ENCODE results near the gene MRPL53. TPM values are rescaled to one million over a fixed set of nuclear protein-coding genes. Genes with fewer than 3 reads are reported as not detected.

Gene MRPL53
- total RNA-seq, 1 experiment from 2014 or later, result 86.9 TPM

GRCh38 chr2:74499940-74500577 is 27.6 kb upstream of the MRPL53 start:
- peaks cover 3% of the 10 kb centered on the region; the same call in 1 of the 2 replicates for H3K36me3 ChIP-seq (ENCODE audit: low read depth, low read length)
- H3K9me2 ChIP-seq (replicated peaks; ENCODE audit: low read length), result no peaks in the 10 kb centered on the region
- no peak for DNase-seq
- H3K4me1 ChIP-seq (ENCODE audit: insufficient read depth, low read length), result peaks cover 19% of the 10 kb centered on the region
- no peaks in the 10 kb centered on the region for H3F3A ChIP-seq (ENCODE audit: low read length, unreplicated experiment)
- no peaks in the 10 kb centered on the region for H3K79me2 ChIP-seq (ENCODE audit: low read length)
- no TSS peak for BruUV-seq (replicated peaks)
- H2AFZ ChIP-seq (ENCODE audit: low read length), result no peak overlapping the region
- H4K20me1 ChIP-seq (ENCODE audit: low read length), result no peaks in the 10 kb centered on the region
- ChIA-PET CTCF (no interaction called here), POLR2A (ENCODE audit: unreplicated experiment) (no interaction called here)
- no peak for ATAC-seq
- no peak overlapping the region for H3K4me3 ChIP-seq (ENCODE audit: low read length)
- intact Hi-C loops (cut with micrococcal nuclease), result no loop called here
- H3K9me3 ChIP-seq (ENCODE audit: low read length), result no peaks in the 10 kb centered on the region
- no peak overlapping the region for H3K4me2 ChIP-seq (ENCODE audit: low read length)
- no peak for TF ChIP-seq EZH2 (IDR thresholded peaks at IDR 0.05; ENCODE audit: low read length, unreplicated experiment)
- no peak for TF ChIP-seq EZH2phosphoT487 (IDR thresholded peaks at IDR 0.05; ENCODE audit: borderline replicate concordance, low read length)
- no peak for TF ChIP-seq CTCF (conservative IDR thresholded peaks at IDR 0.05; ENCODE audit: low read depth, low read length)
- no peak overlapping the region for H3K27ac ChIP-seq (ENCODE audit: low read length)
- no peak overlapping the region for H3K9ac ChIP-seq (ENCODE audit: low read length)
- H3K27me3 ChIP-seq (ENCODE audit: low read length), result no peaks in the 10 kb centered on the region

GRCh38 chr2:74499267-74499939 is 26.9 kb upstream of the MRPL53 start, which contains the start of gene LBX2:
TSS of gene LBX2 (minus strand) at chr2:74499603. CDS start at chr2:74499537, 66 bp downstream.
- DNase-seq (no peak), ATAC-seq (no peak)
- no peak within 1 kb of the TSS for H3K27ac ChIP-seq (ENCODE audit: low read length)
- TF ChIP-seq EZH2phosphoT487 (IDR thresholded peaks at IDR 0.05; ENCODE audit: borderline replicate concordance, low read length) (no peak), EZH2 (IDR thresholded peaks at IDR 0.05; ENCODE audit: low read length, unreplicated experiment) (no peak), CTCF (conservative IDR thresholded peaks at IDR 0.05; ENCODE audit: low read depth, low read length) (no peak)
- no peaks in the 10 kb centered on the region for H3K36me3 ChIP-seq (ENCODE audit: low read depth, low read length)
- H3F3A ChIP-seq (ENCODE audit: low read length, unreplicated experiment), result no peaks in the 10 kb centered on the region
- POLR2A ChIA-PET (ENCODE audit: unreplicated experiment), result no interaction called here
- peak within 1 kb of the TSS; percentile 87 for H2AFZ ChIP-seq (ENCODE audit: low read length)
- H3K9ac ChIP-seq (ENCODE audit: low read length), result peak within 1 kb of the TSS; percentile 19; the same call in 1 of the 2 replicates
- no TSS peak for BruUV-seq (replicated peaks)
- H3K9me3 ChIP-seq (ENCODE audit: low read length), result no peaks in the 10 kb centered on the region
- H3K79me2 ChIP-seq (ENCODE audit: low read length), result no peaks in the 10 kb centered on the region
- peak within 1 kb of the TSS; percentile 94 for H3K4me2 ChIP-seq (ENCODE audit: low read length)
- no peaks in the 10 kb centered on the region for H3K9me2 ChIP-seq (replicated peaks; ENCODE audit: low read length)
- peaks cover 19% of the 10 kb centered on the region for H3K4me1 ChIP-seq (ENCODE audit: insufficient read depth, low read length)
- CTCF ChIA-PET, result no interaction called here
- H3K4me3 ChIP-seq (ENCODE audit: low read length), result peak within 1 kb of the TSS; percentile 67
- intact Hi-C loops (cut with micrococcal nuclease), result no loop called here
- no peaks in the 10 kb centered on the region for H3K27me3 ChIP-seq (ENCODE audit: low read length)
- no peaks in the 10 kb centered on the region for H4K20me1 ChIP-seq (ENCODE audit: low read length)

Data from PC-3 (cell line).